ENCODE results near the gene GON7. TPM values are rescaled to one million over a fixed set of nuclear protein-coding genes. Genes with fewer than 3 reads are reported as not detected.
A peak's percentile ranks its signal among the peaks of the same experiment; 100 is the strongest.
"Not testable (repeated sequence)": the region's sequence is repeated elsewhere in the genome, so short reads cannot be mapped to it uniquely, and the experiment has no call there.

Gene GON7
- total RNA-seq, 1 donor from 2014 or later, result 14.8 TPM

DNA sequence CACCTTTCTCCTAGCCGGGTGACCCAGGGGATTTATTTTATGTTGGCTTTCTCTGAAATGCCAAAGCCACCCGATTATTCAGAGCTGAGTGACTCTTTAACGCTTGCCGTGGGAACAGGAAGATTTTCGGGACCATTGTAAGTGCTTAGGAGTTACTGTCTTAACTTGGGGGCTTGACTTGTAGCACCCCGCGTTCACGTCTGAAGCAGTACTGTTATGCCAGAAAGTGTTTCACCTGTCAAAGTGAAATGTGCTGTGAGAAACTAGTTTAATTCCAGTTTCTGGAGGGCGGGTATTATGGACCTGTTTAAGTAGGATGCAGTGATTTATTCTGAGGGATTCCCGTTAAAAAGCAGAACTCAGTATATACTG is 21.5 kb downstream of the GON7 start:
- H3K4me3 Mint-ChIP-seq, result peak overlapping the region; percentile 95
- no peak for DNase-seq (ENCODE audit: low spot score)
- intact Hi-C loops (cut with micrococcal nuclease), result loop anchor here (1.0 to 10.0 kb wide), 6 partner anchors 22 to 1969 kb away; partner anchors contain the start of genes BTBD7, DICER1, GOLGA5 and GON7
- H3K27me3 Mint-ChIP-seq (ENCODE audit: insufficient read depth), result no peaks in the 10 kb centered on the region
- peaks cover 19% of the 10 kb centered on the region for H3K36me3 Mint-ChIP-seq (ENCODE audit: low read depth)
- H3K9me3 Mint-ChIP-seq, result no peaks in the 10 kb centered on the region
- peak overlapping the region; percentile 89 for H3K27ac Mint-ChIP-seq
- peaks cover 38% of the 10 kb centered on the region for H3K4me1 Mint-ChIP-seq (ENCODE audit: low read depth)

DNA sequence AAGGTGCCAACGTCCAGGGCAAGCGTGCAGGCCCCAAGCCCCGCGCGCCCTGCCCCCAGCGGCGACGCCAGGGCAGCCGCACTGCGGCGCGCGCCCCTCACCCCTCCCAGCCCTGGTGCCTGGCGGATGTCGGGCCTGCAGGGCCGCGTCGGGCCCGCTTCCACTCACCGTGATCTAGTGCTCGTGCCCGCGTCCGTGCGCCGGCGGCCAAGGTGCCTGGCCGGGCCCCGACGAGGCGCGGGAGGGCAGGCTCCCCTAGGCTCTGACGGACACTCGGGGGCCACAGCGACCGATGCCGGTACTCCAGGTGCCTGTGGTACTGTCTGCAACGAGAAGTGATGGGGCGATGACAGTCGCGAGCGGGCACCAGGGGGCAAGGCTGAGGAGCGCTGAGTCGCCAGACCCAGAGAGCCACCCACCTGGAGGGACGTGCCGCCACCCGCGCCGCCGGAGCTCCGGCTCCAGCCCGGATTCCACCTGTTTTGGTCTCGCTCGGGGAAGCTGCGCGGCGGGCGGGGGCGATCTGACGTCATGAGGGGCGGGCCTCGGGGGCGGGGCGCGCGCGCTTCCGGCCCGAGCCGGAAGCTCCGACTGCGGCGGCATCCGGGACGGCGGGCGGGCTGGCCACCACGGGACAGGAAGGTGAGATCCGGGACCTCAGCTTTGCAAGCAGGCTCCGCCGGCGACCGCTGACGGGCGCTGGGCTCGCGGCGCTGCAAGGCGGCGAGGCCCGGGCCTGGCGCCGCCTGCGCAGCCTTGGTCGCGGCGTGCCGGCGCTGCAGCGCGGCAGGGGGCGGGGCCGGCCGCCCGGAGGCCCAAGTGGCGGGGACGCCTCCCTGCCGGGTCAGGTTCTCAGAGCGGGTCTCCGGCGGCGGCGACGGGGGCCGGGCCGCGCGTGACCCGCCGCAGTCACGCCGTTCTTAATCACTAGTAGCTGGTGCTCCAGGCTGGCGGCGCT is 22.2 kb downstream of the GON7 start, which contains the start of the genes LYSET and MOAP1:
TSS of gene LYSET (plus strand) at position 927 of the 958 bp plus-strand sequence. CDS start 89 bp downstream, outside the sequence.
TSS of gene MOAP1 (minus strand) at position 507 of the 958 bp plus-strand sequence. CDS start 655 bp downstream, outside the sequence.
- peaks cover 17% of the 10 kb centered on the region for H3K36me3 Mint-ChIP-seq (ENCODE audit: low read depth)

DNA sequence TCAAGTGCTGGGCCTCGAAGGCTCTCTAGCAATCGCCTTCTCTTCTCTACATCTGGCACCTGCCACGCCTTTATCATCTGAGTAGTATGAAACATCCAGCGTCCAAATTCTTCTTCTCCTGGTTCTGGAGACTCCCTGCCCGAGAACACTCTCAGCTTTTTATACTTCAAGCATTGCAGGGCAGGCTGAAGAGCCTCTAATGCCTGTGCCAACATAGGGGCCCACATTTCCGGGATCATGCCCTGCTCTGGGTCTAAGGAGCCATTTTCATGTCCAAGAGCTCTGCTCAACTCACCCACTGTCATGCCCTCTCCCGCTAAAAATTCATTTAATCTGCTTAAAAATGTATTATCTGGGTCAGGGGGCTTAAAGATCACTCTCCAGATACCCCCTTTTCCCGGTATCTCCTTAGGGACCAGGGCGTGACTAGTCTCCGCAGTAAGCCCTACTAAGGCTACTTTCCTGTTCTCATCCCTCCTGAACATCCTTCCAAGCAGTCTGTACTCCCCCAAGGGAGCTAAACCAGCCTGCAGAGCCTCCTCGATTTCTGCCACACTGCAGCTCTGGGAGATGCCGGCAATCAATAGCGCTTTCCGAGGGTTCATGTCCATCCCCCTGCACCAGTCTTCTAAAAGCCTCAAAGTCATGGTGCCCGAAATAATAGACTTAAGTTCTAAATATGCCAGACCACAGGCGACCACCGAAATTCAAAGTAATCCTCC is 23.1 kb downstream of the GON7 start:
- peak overlapping the region; percentile 88 for H3K4me3 Mint-ChIP-seq
- H3K27me3 Mint-ChIP-seq (ENCODE audit: insufficient read depth), result no peaks in the 10 kb centered on the region
- H3K4me1 Mint-ChIP-seq (ENCODE audit: low read depth), result peaks cover 38% of the 10 kb centered on the region
- no peaks in the 10 kb centered on the region for H3K9me3 Mint-ChIP-seq
- no peak for DNase-seq (ENCODE audit: low spot score)
- peaks cover 17% of the 10 kb centered on the region for H3K36me3 Mint-ChIP-seq (ENCODE audit: low read depth)
- intact Hi-C loops (cut with micrococcal nuclease), result loop anchor here (1.0 to 10.0 kb wide), 4 partner anchors 45 to 1971 kb away; partner anchors contain the start of genes DICER1 and GOLGA5
- H3K27ac Mint-ChIP-seq, result peak overlapping the region; percentile 71

More for the DNA sequence above, 22.2 kb downstream of the GON7 start, which contains the start of the genes LYSET and MOAP1:
- Mint-ChIP-seq H3K4me1 (ENCODE audit: low read depth) (peaks cover 38% of the 10 kb centered on the region), H3K9me3 (no peaks in the 10 kb centered on the region), H3K4me3 (peak within 1 kb of the TSS; percentile 95), H3K27ac (peak within 1 kb of the TSS; percentile 89), H3K27me3 (ENCODE audit: insufficient read depth) (no peaks in the 10 kb centered on the region)
- intact Hi-C loops (cut with micrococcal nuclease), result loop anchor here (1.0 to 10.0 kb wide), 7 partner anchors 23 to 1970 kb away; partner anchors contain the start of genes BTBD7, DICER1, GOLGA5 and GON7
- DNase-seq (ENCODE audit: low spot score), result peak; percentile 87

DNA sequence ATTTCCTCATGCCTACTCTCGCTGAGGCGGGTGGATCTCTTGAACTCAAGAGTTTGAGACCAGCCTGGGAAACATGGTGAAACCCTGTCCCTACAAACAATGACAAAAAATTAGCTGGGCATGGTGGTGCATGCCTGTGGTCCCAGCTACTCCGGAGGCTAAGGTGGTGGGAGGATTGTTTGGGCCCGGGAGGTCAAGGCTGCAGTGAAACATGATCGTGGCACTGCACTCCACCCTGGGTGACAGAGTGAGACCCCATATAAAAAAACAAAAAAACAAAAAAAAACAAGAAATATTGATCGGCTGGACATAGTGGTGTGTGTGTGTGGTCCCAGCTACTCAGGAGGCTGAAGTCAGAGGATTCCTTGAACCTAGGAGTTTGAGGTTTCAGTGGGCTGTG is 31.4 kb downstream of the GON7 start:
- H3K4me3 Mint-ChIP-seq, result no peak overlapping the region
- no peaks in the 10 kb centered on the region for H3K9me3 Mint-ChIP-seq
- DNase-seq (ENCODE audit: low spot score), result no peak
- intact Hi-C loops (cut with micrococcal nuclease), result no loop called here
- H3K36me3 Mint-ChIP-seq (ENCODE audit: low read depth), result no peaks in the 10 kb centered on the region
- peaks cover 4% of the 10 kb centered on the region for H3K27me3 Mint-ChIP-seq (ENCODE audit: insufficient read depth)
- no peaks in the 10 kb centered on the region for H3K4me1 Mint-ChIP-seq (ENCODE audit: low read depth)
- H3K27ac Mint-ChIP-seq, result no peak overlapping the region

DNA sequence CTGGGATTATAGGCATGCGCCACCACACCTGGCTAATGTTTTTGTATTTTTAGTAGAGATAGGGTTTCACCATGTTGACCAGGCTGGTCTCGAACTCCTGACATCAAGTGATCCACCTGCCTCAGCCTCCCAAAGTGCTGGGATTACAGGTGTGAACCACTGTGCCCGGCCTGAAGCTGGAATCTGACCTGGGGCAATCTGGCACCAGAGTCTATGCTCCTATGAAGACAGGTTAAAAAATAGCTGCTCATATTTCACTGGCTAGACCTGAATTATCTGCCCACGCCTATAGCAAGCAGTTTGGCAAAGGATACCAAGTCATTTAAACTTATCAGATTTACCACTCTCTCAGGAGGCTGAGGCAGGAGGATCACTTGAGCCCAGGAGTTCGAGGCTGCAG is 32.1 kb downstream of the GON7 start:
- H3K4me1 Mint-ChIP-seq (ENCODE audit: low read depth); H3K4me3 Mint-ChIP-seq; H3K9me3 Mint-ChIP-seq; H3K27me3 Mint-ChIP-seq (ENCODE audit: insufficient read depth); DNase-seq (ENCODE audit: low spot score); H3K36me3 Mint-ChIP-seq (ENCODE audit: low read depth); H3K27ac Mint-ChIP-seq; intact Hi-C loops (cut with micrococcal nuclease): not testable (repeated sequence)

DNA sequence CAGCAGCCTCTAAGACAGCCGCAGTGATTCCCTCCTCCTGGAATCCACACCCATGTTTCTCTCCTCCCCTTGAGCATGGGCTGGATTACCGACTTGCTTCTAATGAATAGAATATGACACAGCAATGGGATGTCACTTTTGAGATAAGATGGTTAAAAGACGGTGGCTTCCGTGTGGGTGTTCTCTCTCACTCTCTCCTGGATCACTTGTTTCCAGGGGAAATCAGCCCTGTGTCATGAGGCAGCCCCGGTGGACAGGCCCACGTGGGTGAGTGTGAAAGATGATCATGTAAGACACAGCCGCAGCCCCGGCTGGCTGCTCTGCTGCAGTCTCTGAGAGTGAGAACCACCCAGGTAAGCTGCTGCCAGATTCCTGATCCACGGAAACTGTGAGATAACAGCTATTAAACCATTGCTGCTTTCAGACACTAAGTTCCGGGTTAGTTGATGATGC is 32.9 kb downstream of the GON7 start:
- H3K9me3 Mint-ChIP-seq, result no peaks in the 10 kb centered on the region
- no peak for DNase-seq (ENCODE audit: low spot score)
- intact Hi-C loops (cut with micrococcal nuclease), result no loop called here
- H3K36me3 Mint-ChIP-seq (ENCODE audit: low read depth), result no peaks in the 10 kb centered on the region
- H3K4me1 Mint-ChIP-seq (ENCODE audit: low read depth), result no peaks in the 10 kb centered on the region
- H3K27ac Mint-ChIP-seq, result no peak overlapping the region
- peaks cover 4% of the 10 kb centered on the region for H3K27me3 Mint-ChIP-seq (ENCODE audit: insufficient read depth)
- no peak overlapping the region for H3K4me3 Mint-ChIP-seq

DNA sequence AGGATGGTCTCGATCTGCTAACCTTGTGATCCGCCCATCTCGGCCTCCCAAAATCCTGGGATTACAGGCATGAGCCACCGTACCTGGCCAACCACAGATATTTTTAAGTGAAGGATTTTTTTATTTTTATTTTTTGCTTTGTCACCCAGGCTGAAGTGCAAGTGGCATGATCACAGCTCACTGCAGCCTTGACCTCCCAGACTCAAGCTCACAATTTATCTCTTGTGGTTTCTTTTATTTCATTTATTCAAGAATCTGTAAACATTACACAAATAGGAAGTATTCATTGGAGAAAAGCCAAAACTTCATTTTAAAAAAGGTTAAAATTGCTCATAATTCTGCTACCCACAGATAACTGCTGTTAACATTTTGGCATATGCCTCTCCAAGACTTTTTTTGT is 35.5 kb downstream of the GON7 start:
- intact Hi-C loops (cut with micrococcal nuclease), result no loop called here
- DNase-seq (ENCODE audit: low spot score), result no peak
- peaks cover 6% of the 10 kb centered on the region for H3K27me3 Mint-ChIP-seq (ENCODE audit: insufficient read depth)
- H3K4me3 Mint-ChIP-seq, result no peak overlapping the region
- H3K27ac Mint-ChIP-seq, result no peak overlapping the region
- no peaks in the 10 kb centered on the region for H3K36me3 Mint-ChIP-seq (ENCODE audit: low read depth)
- H3K9me3 Mint-ChIP-seq, result no peaks in the 10 kb centered on the region
- H3K4me1 Mint-ChIP-seq (ENCODE audit: low read depth), result no peaks in the 10 kb centered on the region

DNA sequence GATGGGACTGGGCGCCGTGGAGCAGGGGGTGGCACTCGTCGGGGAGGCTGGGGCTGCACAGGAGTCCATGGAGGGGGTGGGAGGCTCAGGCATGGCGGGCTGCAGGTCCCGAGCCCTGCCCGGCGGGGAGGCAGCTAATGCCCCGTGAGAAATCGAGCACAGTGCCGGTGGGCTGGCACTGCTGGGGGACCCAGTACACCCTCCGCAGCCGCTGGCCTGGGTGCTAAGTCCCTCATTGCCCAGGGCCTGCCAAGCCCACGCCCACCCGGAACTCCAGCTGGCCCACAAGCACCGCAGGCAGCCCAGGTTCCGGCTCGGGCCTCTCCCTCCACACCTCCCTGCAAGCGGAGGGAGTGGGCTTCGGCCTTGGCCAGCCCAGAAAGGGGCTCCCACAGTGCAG is 36.7 kb downstream of the GON7 start:
- intact Hi-C loops (cut with micrococcal nuclease); DNase-seq (ENCODE audit: low spot score); H3K4me3 Mint-ChIP-seq; H3K27me3 Mint-ChIP-seq (ENCODE audit: insufficient read depth); H3K36me3 Mint-ChIP-seq (ENCODE audit: low read depth); H3K9me3 Mint-ChIP-seq; H3K4me1 Mint-ChIP-seq (ENCODE audit: low read depth); H3K27ac Mint-ChIP-seq: not testable (repeated sequence)

DNA sequence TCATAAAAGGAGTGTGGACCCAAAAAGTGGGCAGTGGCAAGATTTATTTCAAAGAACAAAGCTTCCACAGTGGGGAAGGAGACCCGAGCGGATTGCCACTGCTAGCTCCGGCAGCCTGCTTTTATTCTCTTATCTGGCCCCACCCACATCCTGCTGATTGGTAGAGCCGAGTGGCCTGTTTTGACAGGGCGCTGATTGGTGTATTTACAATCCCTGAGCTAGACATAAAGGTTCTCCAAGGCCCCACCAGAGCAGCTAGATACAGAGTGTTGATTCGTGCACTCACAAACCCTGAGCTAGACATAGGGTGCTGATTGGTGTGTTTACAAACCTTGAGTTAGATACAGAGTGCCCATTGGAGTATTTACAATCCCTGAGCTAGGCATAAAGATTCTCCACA is 37.2 kb downstream of the GON7 start:
- H3K36me3 Mint-ChIP-seq (ENCODE audit: low read depth); intact Hi-C loops (cut with micrococcal nuclease); DNase-seq (ENCODE audit: low spot score); H3K27ac Mint-ChIP-seq; H3K27me3 Mint-ChIP-seq (ENCODE audit: insufficient read depth); H3K4me1 Mint-ChIP-seq (ENCODE audit: low read depth); H3K9me3 Mint-ChIP-seq; H3K4me3 Mint-ChIP-seq: not testable (repeated sequence)

DNA sequence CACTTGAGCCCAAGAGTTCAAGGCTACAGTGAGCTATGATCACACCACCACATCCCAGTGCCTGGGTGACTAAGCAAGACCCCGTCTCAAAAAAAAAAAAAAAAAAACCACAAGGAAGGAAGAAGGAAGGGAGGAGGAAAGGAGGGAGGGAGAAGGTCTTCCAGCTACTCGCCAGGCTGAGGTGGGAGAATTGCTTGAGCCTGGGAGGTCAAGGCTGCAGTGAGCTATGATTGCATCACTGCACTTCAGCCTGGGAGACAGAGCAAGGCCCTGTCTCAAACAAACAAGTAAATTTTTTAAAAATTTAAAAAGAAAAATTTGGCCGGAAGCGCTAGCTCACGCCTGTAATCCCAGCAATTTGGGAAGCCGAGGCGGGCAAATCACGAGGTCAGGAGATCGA is 38.3 kb downstream of the GON7 start:
- not testable (repeated sequence) for DNase-seq (ENCODE audit: low spot score); H3K4me3 Mint-ChIP-seq

DNA sequence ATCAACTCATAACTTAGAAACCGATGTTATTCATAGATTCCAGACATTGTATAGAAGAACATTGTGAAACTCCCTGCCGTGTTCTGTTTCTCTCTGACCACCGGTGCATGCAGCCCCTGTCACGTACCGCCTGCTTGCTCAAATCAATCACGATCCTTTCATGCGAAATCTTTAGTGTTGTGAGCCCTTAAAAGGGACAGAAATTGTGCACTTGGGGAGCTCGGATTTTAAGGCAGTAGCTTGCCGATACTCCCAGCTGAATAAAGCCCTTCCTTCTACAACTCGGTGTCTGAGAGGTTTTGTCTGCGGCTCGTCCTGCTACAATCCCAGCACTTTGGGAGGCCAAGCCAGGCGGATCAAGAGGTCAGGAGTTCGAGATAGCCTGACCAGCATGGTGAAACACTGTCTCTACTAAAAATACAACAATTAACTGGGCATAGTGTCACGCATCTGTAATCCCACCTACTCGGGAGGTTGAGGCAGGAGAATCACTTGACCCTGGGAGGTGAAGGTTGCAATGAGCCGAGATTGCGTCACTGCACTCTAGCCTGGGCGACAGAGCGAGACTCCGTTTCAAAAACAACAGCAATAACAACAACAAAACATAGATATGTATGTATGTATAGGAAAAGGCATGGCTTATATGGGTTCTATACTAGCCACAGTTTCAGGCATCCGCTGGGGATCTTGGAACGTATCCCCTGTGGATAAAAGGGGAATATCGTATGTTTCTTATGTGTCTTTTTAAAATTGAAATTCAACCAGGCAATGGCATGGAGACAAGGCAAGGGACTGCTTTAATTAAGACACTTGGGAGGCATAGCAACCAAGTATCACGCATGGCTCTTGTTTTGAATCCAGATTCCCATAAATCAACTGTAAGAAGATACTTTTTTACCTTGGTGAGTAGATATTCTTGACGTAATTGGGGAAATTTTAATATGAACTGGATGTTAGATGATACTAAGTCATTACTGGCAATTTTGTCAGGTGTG is 41.3 kb downstream of the GON7 start:
- H3K27me3 Mint-ChIP-seq (ENCODE audit: insufficient read depth); intact Hi-C loops (cut with micrococcal nuclease); DNase-seq (ENCODE audit: low spot score); H3K27ac Mint-ChIP-seq; H3K4me3 Mint-ChIP-seq; H3K4me1 Mint-ChIP-seq (ENCODE audit: low read depth); H3K9me3 Mint-ChIP-seq; H3K36me3 Mint-ChIP-seq (ENCODE audit: low read depth): not testable (repeated sequence)

More for the DNA sequence above, 38.3 kb downstream of the GON7 start:
- H3K27me3 Mint-ChIP-seq (ENCODE audit: insufficient read depth); H3K4me1 Mint-ChIP-seq (ENCODE audit: low read depth); intact Hi-C loops (cut with micrococcal nuclease); H3K9me3 Mint-ChIP-seq; H3K27ac Mint-ChIP-seq; H3K36me3 Mint-ChIP-seq (ENCODE audit: low read depth): not testable (repeated sequence)

DNA sequence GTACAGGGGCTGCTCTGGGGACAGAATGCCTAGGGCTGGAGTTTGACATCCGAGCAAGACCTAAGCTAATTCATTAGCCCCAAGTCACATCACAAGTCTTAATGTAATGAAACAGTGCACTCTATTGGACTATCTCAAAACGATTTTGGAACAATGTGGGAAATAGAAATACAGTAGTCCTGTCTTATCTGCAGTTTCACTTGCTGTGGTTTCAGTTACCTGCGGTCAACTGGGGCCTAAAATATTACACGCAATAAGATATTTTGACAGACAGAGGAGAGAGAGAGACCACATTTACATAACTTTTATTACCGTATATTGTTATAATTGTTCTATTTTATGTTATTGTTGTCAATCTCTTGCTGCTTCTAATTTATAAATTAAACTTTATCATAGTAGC is 43.3 kb downstream of the GON7 start:
- Mint-ChIP-seq H3K27ac (no peak overlapping the region), H3K9me3 (no peaks in the 10 kb centered on the region), H3K4me3 (no peak overlapping the region), H3K36me3 (ENCODE audit: low read depth) (no peaks in the 10 kb centered on the region), H3K4me1 (ENCODE audit: low read depth) (no peaks in the 10 kb centered on the region), H3K27me3 (ENCODE audit: insufficient read depth) (peaks cover 2% of the 10 kb centered on the region)
- DNase-seq (ENCODE audit: low spot score), result no peak
- intact Hi-C loops (cut with micrococcal nuclease), result no loop called here

All from activated T-helper 1 cell treated with anti-CD3 and anti-CD28 coated beads, Interleukin-12 subunit alpha, Interleukin-12 subunit beta, Interleukin-2, Interleukin-4 antibody, amounts not matched to agents 30 ng/mL and 10 ng/mL and 1 ng/mL, durations not matched to agents 14 hours and 24 hours and 36 hours (primary cell).